Keratinocyte (primary cell): ENCODE data around the gene DAPK1.

Source experiments
- CTCF ChIP-seq, 3 experiments: IDR thresholded peaks in 1 of 3; conservative IDR thresholded peaks in 1 of 3; optimal IDR thresholded peaks in 1 of 3; 2 replicates in 2 of 3; 3 replicates in 1 of 3; pipeline versions ENCODE3 to v1.5.1; 2011; ENCODE audit warnings: low read length in 3 of 3, mild to moderate bottlenecking in 3 of 3, moderate library complexity in 2 of 3, control low read depth in 1 of 3, inconsistent platforms in 1 of 3; ENCODE audit not compliant: insufficient read depth in 2 of 3; ENCODE audit errors: extremely low read depth in 1 of 3
- EZH2 ChIP-seq: IDR thresholded peaks from one replicate; pipeline ENCODE4 v1.6.1; 2012; ENCODE audit warnings: inconsistent platforms, mild to moderate bottlenecking, low read length, moderate library complexity

- TF ChIP-seq CTCF (optimal IDR thresholded peaks at IDR 0.05 in 1 of 3, IDR thresholded peaks at IDR 0.05 in 1 of 3, conservative IDR thresholded peaks at IDR 0.05 in 1 of 3; ENCODE audit: extremely low read depth in 1 of 3, insufficient read depth in 2 of 3, low read length in 3 of 3) (no peak), EZH2 (no peak)
Measured at GRCh38 chr9:87557996-87558395, 60.3 kb downstream of the DAPK1 start.
